Measurements from ENCODE around the gene ARL4D.

The ARL4D gene

GRCh38 chr17:43439041-43439440 is 40.2 kb downstream of the ARL4D start:
- CTCF ChIA-PET = interaction anchor here (0.6 kb wide), 1 partner anchor 415 kb away, joined by 5 read pairs; no protein-coding TSS in a partner anchor
- no peak overlapping the region for H3K27ac ChIP-seq
- no peak for TF ChIP-seq CTCF (conservative IDR thresholded peaks at IDR 0.05; ENCODE audit: low read depth)
- DNase-seq (ENCODE audit: low spot score) = no peak
- POLR2A ChIA-PET (ENCODE audit: low non-redundant PET) = no interaction called here

- ChIA-PET CTCF (interaction anchor here (1.0 kb wide), 1 partner anchor 26 kb away, joined by 3 read pairs; no protein-coding TSS in a partner anchor), POLR2A (ENCODE audit: low non-redundant PET) (interaction anchor here (0.6 kb wide), 1 partner anchor 40 kb away, joined by 10 read pairs; no protein-coding TSS in a partner anchor)
- no peak for TF ChIP-seq CTCF (conservative IDR thresholded peaks at IDR 0.05; ENCODE audit: low read depth)
- peak; percentile 20 for DNase-seq (ENCODE audit: low spot score)
- H3K27ac ChIP-seq = no peak overlapping the region
Measured at GRCh38 chr17:43442711-43443110, 43.9 kb downstream of the ARL4D start.

GRCh38 chr17:43443381-43443780 is 44.6 kb downstream of the ARL4D start:
- peak overlapping the region; percentile 58 for H3K27ac ChIP-seq
- POLR2A ChIA-PET (ENCODE audit: low non-redundant PET) = no interaction called here
- no peak for TF ChIP-seq CTCF (conservative IDR thresholded peaks at IDR 0.05; ENCODE audit: low read depth)
- DNase-seq (ENCODE audit: low spot score) = no peak
- CTCF ChIA-PET = interaction anchor here (1.0 kb wide), 1 partner anchor 25 kb away, joined by 3 read pairs; no protein-coding TSS in a partner anchor

- ChIA-PET CTCF (interaction anchor here (0.5 kb wide), 2 partner anchors 15 to 53 kb away, joined by 3 to 4 read pairs; no protein-coding TSS in a partner anchor), POLR2A (ENCODE audit: low non-redundant PET) (interaction anchor here (0.7 to 1.2 kb wide), 2 partner anchors 41 to 43 kb away, joined by 3 to 5 read pairs; no protein-coding TSS in a partner anchor)
- H3K27ac ChIP-seq = peak overlapping the region; percentile 73
- DNase-seq (ENCODE audit: low spot score) = peak; percentile 57
- TF ChIP-seq CTCF (conservative IDR thresholded peaks at IDR 0.05; ENCODE audit: low read depth) = no peak
Measured at GRCh38 chr17:43444223-43445008, 45.6 kb downstream of the ARL4D start.

GRCh38 chr17:43445009-43445589 is 46.3 kb downstream of the ARL4D start:
- DNase-seq (ENCODE audit: low spot score) = no peak
- CTCF ChIA-PET = interaction anchor here (0.5 to 0.7 kb wide), 2 partner anchors 16 to 47 kb away, joined by 3 to 4 read pairs; no protein-coding TSS in a partner anchor
- TF ChIP-seq CTCF (conservative IDR thresholded peaks at IDR 0.05; ENCODE audit: low read depth) = no peak
- POLR2A ChIA-PET (ENCODE audit: low non-redundant PET) = interaction anchor here (0.7 to 1.2 kb wide), 2 partner anchors 42 to 44 kb away, joined by 3 to 5 read pairs; no protein-coding TSS in a partner anchor
- H3K27ac ChIP-seq = peak overlapping the region; percentile 73

- no peak overlapping the region for H3K27ac ChIP-seq
- DNase-seq (ENCODE audit: low spot score) = no peak
- POLR2A ChIA-PET (ENCODE audit: low non-redundant PET) = interaction anchor here (0.7 kb wide), 1 partner anchor 9 kb away, joined by 3 read pairs; no protein-coding TSS in a partner anchor
- TF ChIP-seq CTCF (conservative IDR thresholded peaks at IDR 0.05; ENCODE audit: low read depth) = no peak
- CTCF ChIA-PET = interaction anchor here (0.6 kb wide), 1 partner anchor 41 kb away, joined by 5 read pairs; no protein-coding TSS in a partner anchor
Measured at GRCh38 chr17:43446773-43447172, 48.0 kb downstream of the ARL4D start.

Measured in RWPE1 (cell line).